PC-3 (cell line): Measurements from ENCODE around the gene ATP10A. TPM values are rescaled to one million over a fixed set of nuclear protein-coding genes. Genes with fewer than 3 reads are reported as not detected.

ENCODE experiments used
- ATAC-seq: fragments of 200-7000 bp; cut with Tn5 transposase; 2 replicates; pipeline ENCODE4 v1.9.1; 2020; ENCODE audit warnings: mild to moderate bottlenecking, moderate library complexity
- BruUV-seq: library from RNA; stranded (reverse); fragments of 400-500 nt; replicated peaks from 2 replicates; lab custom pipeline; 2021; lab: Mats Ljungman, UMichigan
- CTCF ChIA-PET: fragments of 300-600 bp; sonication (Branson Sonifier 250); formaldehyde crosslinking; loops from one replicate; lab custom pipeline; 2022; ENCODE audit warnings: antibody characterized with exemption; lab: Charles Lee
- POLR2A ChIA-PET: fragments of 300-600 bp; sonication (Branson Sonifier 250); formaldehyde crosslinking; loops from one replicate; lab custom pipeline; 2022; ENCODE audit warnings: antibody characterized with exemption; ENCODE audit not compliant: unreplicated experiment; lab: Charles Lee
- DNase-seq: peaks from one replicate; pipeline ENCODE4 v3.0.0-alpha.2; 2015
- H2AFZ ChIP-seq: fragments of 300-600 bp; sonication (generic); 2 replicates; pipeline ENCODE4 v1.6.0; 2016; ENCODE audit warnings: antibody characterized with exemption, low read length
- H3F3A ChIP-seq: fragments of 300-600 bp; sonication (generic); one replicate; pipeline ENCODE4 v1.6.0; 2017; ENCODE audit warnings: antibody characterized with exemption, low read length, control low read depth, mild to moderate bottlenecking; ENCODE audit not compliant: unreplicated experiment
- H3K27ac ChIP-seq: fragments of 300-600 bp; sonication (generic); 2 replicates; pipeline ENCODE4 v1.5.1; 2016; ENCODE audit warnings: mild to moderate bottlenecking, low read length
- H3K27me3 ChIP-seq: fragments of 300-600 bp; sonication (generic); 2 replicates; pipeline ENCODE4 v1.6.1; 2016; ENCODE audit warnings: low read length, mixed read lengths
- H3K36me3 ChIP-seq: fragments of 300-600 bp; sonication (generic); 2 replicates; pipeline ENCODE4 v1.6.1; 2016; ENCODE audit warnings: low read depth, mixed run types, low read length, mixed read lengths
- H3K4me1 ChIP-seq: fragments of 300-600 bp; sonication (generic); 2 replicates; pipeline ENCODE4 v1.5.1; 2016; ENCODE audit warnings: low read length; ENCODE audit not compliant: insufficient read depth
- H3K4me2 ChIP-seq: fragments of 300-600 bp; sonication (generic); 2 replicates; pipeline ENCODE4 v1.6.0; 2016; ENCODE audit warnings: low read length
- H3K4me3 ChIP-seq: fragments of 300-600 bp; sonication (generic); 2 replicates; pipeline ENCODE4 v1.5.1; 2016; ENCODE audit warnings: mild to moderate bottlenecking, low read length, mixed read lengths
- H3K79me2 ChIP-seq: fragments of 300-600 bp; sonication (generic); 2 replicates; pipeline ENCODE4 v1.6.1; 2017; ENCODE audit warnings: low read length, mixed read lengths
- H3K9ac ChIP-seq: fragments of 300-600 bp; sonication (generic); 2 replicates; pipeline ENCODE4 v1.6.0; 2016; ENCODE audit warnings: mild to moderate bottlenecking, low read length
- H3K9me2 ChIP-seq: fragments of 300-600 bp; sonication (generic); replicated peaks from 2 replicates; pipeline ENCODE4 v1.6.1; 2016; ENCODE audit warnings: mixed run types, low read length, mixed read lengths
- H3K9me3 ChIP-seq: fragments of 300-600 bp; sonication (generic); 2 replicates; pipeline ENCODE4 v1.6.1; 2016; ENCODE audit warnings: low read length, mixed read lengths
- H4K20me1 ChIP-seq: fragments of 300-600 bp; sonication (generic); 2 replicates; pipeline ENCODE4 v1.6.1; 2016; ENCODE audit warnings: low read length, mixed read lengths
- CTCF ChIP-seq: fragments of 300-600 bp; sonication (generic); conservative IDR thresholded peaks from 2 replicates; pipeline ENCODE4 v1.5.1; 2017; ENCODE audit warnings: antibody characterized with exemption, low read depth, mild to moderate bottlenecking, low read length
- EZH2 ChIP-seq: fragments of 300-600 bp; sonication (generic); IDR thresholded peaks from one replicate; pipeline ENCODE4 v1.6.1; 2017; ENCODE audit warnings: antibody characterized with exemption, mild to moderate bottlenecking, low read length; ENCODE audit not compliant: unreplicated experiment
- EZH2phosphoT487 ChIP-seq: fragments of 300-600 bp; sonication (generic); IDR thresholded peaks from 2 replicates; pipeline ENCODE4 v1.6.1; 2018; ENCODE audit warnings: mild to moderate bottlenecking, antibody characterized with exemption, low read length, borderline replicate concordance
- intact Hi-C: fragments of 100-400 bp; cut with micrococcal nuclease; formaldehyde crosslinking; loops from 2 replicates; pipeline ENCODE4 v1.9.0; 2023
- total RNA-seq: library from RNA; depleted of rRNA; stranded (reverse); fragments of >200 nt; gene quantifications from 2 replicates; pipeline ENCODE4 v1.2.3, GENCODE V29; 2014

Gene ATP10A
- total RNA-seq, 1 experiment from 2014 or later = 2.6 TPM

GRCh38 chr15:25658560-25658959 is 204.6 kb downstream of the ATP10A start:
- no peaks in the 10 kb centered on the region for H3F3A ChIP-seq
- no peaks in the 10 kb centered on the region for H3K9me3 ChIP-seq
- TF ChIP-seq EZH2phosphoT487 (no peak), CTCF (no peak), EZH2 (no peak)
- H3K9ac ChIP-seq = no peak overlapping the region
- no peak overlapping the region for H3K4me2 ChIP-seq
- no peak overlapping the region for H3K4me3 ChIP-seq
- no peak overlapping the region for H3K27ac ChIP-seq
- ChIA-PET CTCF (no interaction called here), POLR2A (no interaction called here)
- H3K27me3 ChIP-seq = peaks cover 31% of the 10 kb centered on the region
- H3K4me1 ChIP-seq = no peaks in the 10 kb centered on the region
- BruUV-seq = no TSS peak
- H3K9me2 ChIP-seq = no peaks in the 10 kb centered on the region
- ATAC-seq (no peak), DNase-seq (no peak)
- intact Hi-C loops = no loop called here
- H3K36me3 ChIP-seq = no peaks in the 10 kb centered on the region
- H3K79me2 ChIP-seq = no peaks in the 10 kb centered on the region
- H4K20me1 ChIP-seq = no peaks in the 10 kb centered on the region
- no peak overlapping the region for H2AFZ ChIP-seq

- H3K9me3 ChIP-seq = no peaks in the 10 kb centered on the region
- POLR2A ChIA-PET = no interaction called here
Measured at GRCh38 chr15:25655207-25655948, 207.7 kb downstream of the ATP10A start.

More at GRCh38 chr15:25655207-25655948, 207.7 kb downstream of the ATP10A start:
- no peaks in the 10 kb centered on the region for H3K36me3 ChIP-seq
- H3K27ac ChIP-seq = no peak overlapping the region
- no TSS peak for BruUV-seq
- no peak overlapping the region for H3K4me2 ChIP-seq
- no peaks in the 10 kb centered on the region for H3K9me2 ChIP-seq
- no peak overlapping the region for H3K4me3 ChIP-seq
- no peaks in the 10 kb centered on the region for H3K79me2 ChIP-seq
- no peak overlapping the region for H2AFZ ChIP-seq
- H3K4me1 ChIP-seq = no peaks in the 10 kb centered on the region
- H4K20me1 ChIP-seq = no peaks in the 10 kb centered on the region
- CTCF ChIA-PET = no interaction called here
- H3F3A ChIP-seq = no peaks in the 10 kb centered on the region
- ATAC-seq = no peak
- intact Hi-C loops = no loop called here
- no peak for DNase-seq
- H3K9ac ChIP-seq = no peak overlapping the region
- no peak for TF ChIP-seq CTCF
- TF ChIP-seq EZH2phosphoT487 = no peak
- no peak for TF ChIP-seq EZH2
- peaks cover 36% of the 10 kb centered on the region for H3K27me3 ChIP-seq
